GM12874 (cell line): Measurements from ENCODE around the gene NUFIP1.

Experiments used
- CTCF ChIP-seq: IDR thresholded peaks from 2 replicates; pipeline ENCODE4 v1.5.1; 2011; ENCODE audit warnings: low read depth, mild to moderate bottlenecking, control low read depth, low read length, moderate library complexity; ENCODE audit not compliant: insufficient read depth

NUFIP1 gene

DNA sequence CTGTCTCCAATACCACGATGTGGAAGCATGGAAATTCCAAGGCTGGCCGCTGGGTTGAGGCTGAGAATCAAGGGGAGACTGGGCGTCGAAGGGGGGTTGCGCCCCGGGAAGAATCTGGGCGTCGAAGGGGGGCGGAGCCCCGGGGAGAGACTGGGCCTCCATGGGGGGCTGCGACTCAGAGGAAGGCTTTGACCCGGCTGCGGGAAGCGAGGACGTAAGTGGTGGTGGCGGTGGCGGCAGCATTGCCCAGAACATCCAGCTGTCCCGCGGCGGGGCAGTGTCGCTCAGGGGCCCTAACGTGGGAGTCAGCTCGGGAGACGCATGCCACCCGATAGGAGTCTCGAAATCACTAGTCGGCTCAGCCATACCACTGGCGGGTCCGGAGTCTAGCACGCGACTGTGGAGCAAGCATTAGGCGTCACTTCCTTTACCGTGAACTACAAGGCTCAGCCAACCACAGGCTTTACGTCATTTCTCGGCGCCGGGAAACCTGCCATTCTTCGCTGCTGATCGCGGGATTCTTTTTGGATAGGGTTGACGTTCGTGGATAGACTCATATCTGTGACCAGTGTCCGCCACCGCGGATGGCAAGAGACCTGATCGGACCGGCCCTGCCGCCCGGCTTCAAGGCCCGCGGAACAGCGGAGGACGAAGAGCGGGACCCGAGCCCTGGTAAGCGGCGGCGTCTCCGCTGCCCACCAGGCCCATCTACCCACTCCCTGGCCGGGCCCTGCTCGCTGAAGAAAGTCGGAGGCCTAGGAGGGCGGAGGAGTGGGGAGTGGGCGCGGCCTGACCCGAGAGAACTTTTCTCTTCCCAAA lies at the start of gene NUFIP1, which contains the start of gene GPALPP1:
TSS of gene NUFIP1 (minus strand) at position 401 of the 819 bp plus-strand sequence. CDS start at position 366, 35 bp downstream.
TSS of gene GPALPP1 (plus strand) at position 468 of the 819 bp plus-strand sequence. CDS start at position 585, 117 bp downstream.
- no peak for TF ChIP-seq CTCF

DNA sequence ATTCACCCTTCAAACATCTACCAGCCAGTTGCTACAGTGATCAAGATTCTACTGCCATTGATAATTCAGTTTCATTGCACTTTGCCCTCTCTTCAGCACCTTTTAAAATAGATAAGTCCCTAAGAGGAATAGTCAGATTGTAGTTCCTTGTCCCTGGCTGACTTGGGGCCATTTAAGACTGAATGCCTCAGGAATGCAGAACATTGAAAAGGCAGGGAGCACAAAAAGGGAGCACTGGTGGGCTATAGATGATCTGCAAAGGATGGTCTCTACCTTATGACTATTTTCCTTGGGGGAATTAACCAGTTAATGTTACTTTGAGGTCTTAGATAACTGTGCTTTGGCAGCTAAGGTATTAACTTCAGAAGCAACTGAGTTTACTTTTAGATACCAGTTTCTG lies 46.9 kb upstream of the NUFIP1 start:
- TF ChIP-seq CTCF = no peak

DNA sequence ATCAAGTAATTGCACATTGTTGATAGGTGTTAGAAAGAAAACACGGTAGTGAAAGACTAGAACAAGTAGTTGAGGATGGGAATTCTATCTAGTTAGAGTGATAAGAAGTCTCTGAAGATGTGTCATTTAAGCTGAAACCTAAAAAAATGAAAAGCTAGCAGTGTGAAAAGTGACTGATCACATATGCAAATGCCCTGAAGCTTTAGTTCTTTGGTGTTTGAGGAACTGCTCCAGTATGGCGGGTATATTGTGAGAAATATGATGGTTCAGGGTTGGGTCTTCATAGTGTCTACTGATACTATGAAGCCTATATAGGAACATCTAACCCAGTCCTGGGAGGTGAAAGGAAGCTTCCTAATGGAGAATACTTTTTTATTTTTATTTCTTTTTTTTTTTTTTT lies 45.1 kb upstream of the NUFIP1 start:
- TF ChIP-seq CTCF = no peak

- TF ChIP-seq CTCF = no peak
Observed at GRCh38 chr13:45024847-45025246, 35.6 kb upstream of the NUFIP1 start.

DNA sequence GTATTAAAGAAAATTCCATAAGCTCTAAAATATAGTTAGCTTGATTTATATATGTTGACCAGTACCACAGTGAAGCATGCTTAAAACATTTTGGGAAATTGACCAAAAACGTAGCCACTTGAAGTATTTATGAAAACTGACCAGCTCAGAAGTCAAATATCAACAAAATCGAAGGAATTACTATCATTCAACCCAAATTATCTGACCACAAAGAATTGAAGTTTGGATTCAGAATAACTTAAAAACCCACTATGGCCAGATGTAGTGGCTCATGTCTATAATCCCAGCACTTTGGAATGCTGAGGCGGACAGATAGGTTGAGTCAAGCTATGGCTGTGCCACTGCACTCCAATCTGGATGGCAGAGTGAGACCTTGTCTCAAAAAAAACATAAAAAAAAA lies 32.0 kb upstream of the NUFIP1 start:
- TF ChIP-seq CTCF = no peak

DNA sequence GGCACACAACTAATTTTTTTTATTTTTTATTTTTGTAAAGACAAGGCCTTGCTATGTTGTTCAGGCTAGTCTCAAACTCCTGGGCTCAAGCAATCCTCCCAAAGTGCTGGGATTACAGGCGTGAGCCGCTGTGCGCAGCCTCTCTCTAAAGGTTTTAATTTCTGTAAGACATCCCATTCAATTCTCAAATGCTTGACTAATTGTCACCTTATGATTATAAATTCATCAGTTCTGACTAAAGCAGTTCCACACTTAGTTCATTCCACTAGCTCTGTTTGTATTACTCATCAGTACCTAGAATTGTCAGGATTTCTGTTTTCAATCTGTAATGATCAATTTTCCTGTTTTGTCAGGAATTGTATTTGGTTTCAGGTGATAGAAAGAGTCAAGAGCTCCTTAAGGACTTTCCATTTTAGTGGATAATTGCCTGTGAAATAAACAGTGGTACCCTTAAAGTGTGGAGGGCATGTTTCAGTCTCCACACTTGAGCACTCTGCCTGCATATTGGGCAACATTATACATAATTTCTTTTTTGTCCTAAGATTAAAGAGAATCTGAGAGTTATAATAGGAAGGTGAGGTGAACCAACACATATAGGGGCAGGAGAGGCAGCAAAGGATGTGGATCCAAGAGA lies 27.6 kb upstream of the NUFIP1 start:
- TF ChIP-seq CTCF = no peak

DNA sequence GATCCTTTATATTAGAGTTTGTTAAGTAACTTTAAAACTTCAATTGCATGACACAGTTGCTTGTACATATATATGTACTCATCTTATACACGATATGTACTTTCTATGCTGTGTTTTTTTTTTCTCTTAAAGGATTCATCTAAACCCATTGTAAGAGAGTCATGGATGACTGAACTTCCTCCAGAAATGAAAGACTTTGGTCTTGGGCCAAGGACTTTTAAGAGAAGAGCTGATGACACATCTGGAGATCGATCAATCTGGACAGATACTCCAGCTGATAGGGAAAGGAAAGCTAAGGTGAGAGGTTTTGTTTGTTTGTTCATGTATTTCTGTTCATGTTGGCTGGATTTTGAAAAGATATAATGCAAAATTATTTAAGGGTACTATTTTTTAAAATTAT lies 26.0 kb upstream of the NUFIP1 start:
- no peak for TF ChIP-seq CTCF
